ENCODE results near the gene FIP1L1.

GRCh38 chr4:53459548-53459947, 82.1 kb downstream of the FIP1L1 start:
- no peak for TF ChIP-seq CTCF (IDR thresholded peaks at IDR 0.05; ENCODE audit: insufficient read depth, low read length, poor library complexity, severe bottlenecking)
- TF ChIP-seq EZH2phosphoT487 (conservative IDR thresholded peaks at IDR 0.05; ENCODE audit: low read length): no peak
